Urothelium cell line (cell line): ENCODE results near the gene NHS.
"Not testable (repeated sequence)": the region's sequence is repeated elsewhere in the genome, so short reads cannot be mapped to it uniquely, and the experiment has no call there.

Experiments used
- DNase-seq: peaks from one replicate; pipeline ENCODE4 v3.0.0; 2011; ENCODE audit warnings: low spot score, mixed read lengths
- FAIRE-seq: peaks from 2 replicates; lab custom pipeline; 2011; peaks lifted over from hg19 to GRCh38; lab: Jason Lieb, UNC

NHS gene

DNA sequence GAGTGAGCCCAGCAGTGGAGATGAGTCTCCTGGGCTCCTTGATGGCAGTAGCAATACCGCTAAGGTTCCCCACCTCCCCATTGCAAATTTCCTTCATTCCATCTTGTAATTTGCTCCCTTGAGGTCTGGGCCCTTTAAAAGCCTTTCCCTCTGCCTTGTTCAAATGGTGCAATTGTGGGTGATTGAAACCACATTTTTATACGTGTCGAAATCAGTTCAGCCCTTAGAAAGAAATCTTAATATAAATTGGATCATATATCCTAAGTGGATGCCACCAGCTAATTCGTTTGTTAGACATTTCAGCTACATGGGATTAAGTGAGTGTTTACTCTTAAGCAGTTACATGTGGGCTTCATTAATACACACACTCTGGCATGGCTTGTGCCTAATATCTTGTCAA, 68.6 kb downstream of the NHS start:
- no peak for DNase-seq
- no peak for FAIRE-seq

GRCh38 chrX:17446269-17446668, 71.3 kb downstream of the NHS start:
- DNase-seq, FAIRE-seq: not testable (repeated sequence)

- DNase-seq (no peak), FAIRE-seq (no peak)
These were observed 73.2 kb downstream of the NHS start for GRCh38 chrX:17448188-17448587.

- FAIRE-seq (no peak), DNase-seq (no peak)
These were observed 74.9 kb downstream of the NHS start for GRCh38 chrX:17449866-17450265.

- FAIRE-seq = no peak
- DNase-seq = no peak
These were observed 78.8 kb downstream of the NHS start for GRCh38 chrX:17453788-17454187.

DNA sequence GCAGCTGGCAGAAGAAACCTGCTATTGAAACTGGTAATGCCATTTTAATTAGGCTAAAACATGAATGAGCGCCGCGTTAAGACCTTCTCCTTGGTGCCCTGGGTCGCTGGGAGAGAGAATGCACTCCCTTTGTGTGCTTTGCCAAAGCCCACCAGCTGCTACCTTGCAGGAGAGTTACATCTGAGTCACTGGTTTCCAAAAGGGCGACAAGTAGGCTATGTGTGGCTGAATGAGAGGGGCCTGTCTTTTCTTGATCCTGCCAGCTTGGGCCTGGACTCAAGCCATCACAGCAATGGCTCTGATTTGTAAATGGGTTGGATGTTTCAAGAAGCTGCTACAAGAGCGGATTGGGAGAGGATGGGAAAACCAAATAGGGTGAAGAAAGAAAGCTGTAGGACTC, 81.5 kb downstream of the NHS start:
- no peak for FAIRE-seq
- DNase-seq = no peak

- DNase-seq = no peak
- FAIRE-seq = no peak
These were observed 84.1 kb downstream of the NHS start for GRCh38 chrX:17459008-17459611.

GRCh38 chrX:17459661-17460060, 84.7 kb downstream of the NHS start:
- FAIRE-seq = no peak

GRCh38 chrX:17462881-17463280, 87.9 kb downstream of the NHS start:
- DNase-seq (no peak), FAIRE-seq (no peak)

More at GRCh38 chrX:17459661-17460060, 84.7 kb downstream of the NHS start:
- DNase-seq = no peak

DNA sequence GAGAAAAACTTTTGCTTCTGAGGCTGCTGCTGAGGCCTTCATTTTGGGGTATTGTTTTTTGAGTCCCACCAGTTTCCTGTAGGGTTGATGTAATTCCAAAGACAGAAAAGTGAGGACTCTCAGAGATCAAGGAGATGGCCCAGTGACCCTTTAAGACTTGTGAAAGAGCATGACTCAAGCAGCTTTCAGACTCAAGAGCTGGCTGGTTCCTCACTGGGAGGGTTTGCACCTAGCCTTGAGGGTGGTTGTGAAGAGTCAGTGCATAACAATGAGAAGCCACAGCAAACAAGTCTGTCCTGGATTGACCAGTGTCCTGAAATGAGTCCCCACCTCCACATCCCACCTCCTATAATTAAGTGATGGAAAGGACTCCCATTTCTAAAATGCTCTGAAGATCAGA, 89.2 kb downstream of the NHS start:
- FAIRE-seq (no peak), DNase-seq (no peak)

DNA sequence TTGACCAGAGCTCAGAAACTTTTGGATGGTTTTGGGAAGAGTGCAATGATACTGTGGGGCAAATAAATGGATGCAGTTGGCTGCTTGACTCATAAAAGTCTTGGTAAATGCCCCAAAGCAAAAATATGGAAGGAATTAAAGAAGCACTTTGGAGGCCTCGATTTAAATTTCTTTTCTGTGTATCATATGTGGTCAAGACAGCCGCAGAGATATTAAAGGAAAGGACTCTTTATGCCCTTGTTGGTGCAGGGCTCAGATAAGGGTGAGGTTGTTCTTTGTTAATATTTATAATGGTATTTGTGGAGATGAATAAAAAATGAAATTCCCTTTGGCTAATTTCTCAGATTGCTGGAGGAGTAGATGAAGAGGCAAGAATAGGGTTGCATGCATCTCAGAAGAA, 90.2 kb downstream of the NHS start:
- FAIRE-seq = no peak

GRCh38 chrX:17465802-17466201, 90.8 kb downstream of the NHS start:
- FAIRE-seq (no peak), DNase-seq (no peak)

More for the DNA sequence above, 90.2 kb downstream of the NHS start:
- no peak for DNase-seq

- no peak for FAIRE-seq
- no peak for DNase-seq
These were observed 95.1 kb downstream of the NHS start for GRCh38 chrX:17470136-17470535.

DNA sequence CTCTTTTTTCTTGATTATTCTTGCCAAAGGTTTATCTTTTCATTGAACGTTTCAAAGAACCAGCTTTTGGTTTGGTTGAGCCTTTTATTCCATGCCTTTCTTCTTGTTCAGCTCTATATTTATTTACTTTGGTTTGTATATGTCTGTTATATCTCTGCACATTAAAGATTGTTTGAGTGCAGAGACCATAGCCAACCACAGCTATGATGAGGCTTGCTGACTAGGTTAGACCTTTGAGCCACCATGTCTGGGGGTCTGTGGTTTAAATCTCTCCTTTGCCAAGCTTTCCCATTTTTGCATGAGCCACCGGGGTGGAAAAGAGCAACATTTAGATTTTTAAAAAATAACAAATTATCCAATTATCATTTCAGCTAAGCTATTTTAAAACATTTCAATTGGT, 96.1 kb downstream of the NHS start:
- no peak for FAIRE-seq
- DNase-seq = no peak

- no peak for DNase-seq
- FAIRE-seq = no peak
These were observed 96.9 kb downstream of the NHS start for GRCh38 chrX:17471861-17472260.

GRCh38 chrX:17472424-17472823, 97.4 kb downstream of the NHS start:
- FAIRE-seq (no peak), DNase-seq (no peak)

- FAIRE-seq (no peak), DNase-seq (no peak)
These were observed 98.0 kb downstream of the NHS start for GRCh38 chrX:17473021-17473420.

DNA sequence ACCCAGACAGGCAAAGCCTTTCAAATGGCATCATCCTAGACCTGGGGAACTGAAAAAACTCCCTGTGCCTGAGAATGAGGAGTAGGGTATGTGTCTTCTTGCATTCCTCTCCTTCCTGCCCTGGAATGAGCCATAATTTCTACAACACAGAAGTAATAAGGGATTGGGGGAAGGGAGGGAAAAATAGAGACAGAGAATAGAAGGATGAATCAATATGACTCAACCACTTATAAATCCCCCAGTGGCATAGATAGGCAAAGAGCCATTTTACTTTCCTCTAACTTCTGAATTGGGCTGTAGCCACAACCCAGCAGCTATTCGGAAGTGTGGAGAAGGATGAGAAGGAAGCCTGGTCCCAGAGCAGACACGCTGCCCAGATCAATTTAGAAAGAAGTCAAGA, 99.9 kb downstream of the NHS start:
- FAIRE-seq = no peak
- DNase-seq = peak; percentile 2

- FAIRE-seq = no peak
- DNase-seq = no peak
These were observed 100.6 kb downstream of the NHS start for GRCh38 chrX:17475449-17476217.

DNA sequence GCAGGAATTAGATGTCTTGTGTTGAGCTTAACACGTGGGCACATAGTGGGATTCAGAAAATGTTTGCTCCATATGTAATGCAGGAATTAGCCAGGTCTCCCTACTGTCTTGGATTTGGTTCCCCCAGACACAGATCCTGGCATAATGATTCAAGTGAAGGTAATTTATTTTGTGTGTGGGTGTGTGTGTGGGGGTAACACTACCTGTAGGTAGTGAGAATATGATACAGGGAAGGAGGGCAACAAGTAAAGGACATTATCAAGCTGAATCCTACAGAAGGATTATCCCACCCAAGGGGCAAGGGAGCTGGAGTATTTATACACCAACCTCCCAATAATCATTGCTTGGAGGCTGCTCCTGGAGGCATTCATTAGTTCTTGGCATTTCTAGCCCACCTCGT, 101.4 kb downstream of the NHS start:
- FAIRE-seq (no peak), DNase-seq (no peak)

GRCh38 chrX:17481086-17481485, 106.1 kb downstream of the NHS start:
- FAIRE-seq (no peak), DNase-seq (no peak)

DNA sequence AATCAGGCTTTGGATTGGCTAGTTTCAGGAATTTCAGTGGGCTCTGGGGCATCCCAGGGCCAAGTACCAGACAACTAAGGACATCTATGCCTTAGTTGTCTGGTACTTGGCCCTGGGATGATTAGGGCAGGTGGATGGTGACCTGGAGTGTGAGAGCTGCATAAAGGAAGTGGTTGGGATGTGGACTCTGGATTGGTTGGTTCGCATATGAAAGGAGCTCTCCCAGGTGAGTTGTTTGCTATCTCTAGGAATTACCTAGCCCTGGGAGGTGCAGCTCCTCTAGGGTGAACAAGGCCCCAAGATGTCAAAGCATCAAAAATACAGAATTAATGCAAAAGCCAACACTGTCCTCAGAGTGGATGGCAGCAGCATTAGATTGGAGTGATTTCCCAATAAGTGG, 109.6 kb downstream of the NHS start:
- DNase-seq (no peak), FAIRE-seq (no peak)

DNA sequence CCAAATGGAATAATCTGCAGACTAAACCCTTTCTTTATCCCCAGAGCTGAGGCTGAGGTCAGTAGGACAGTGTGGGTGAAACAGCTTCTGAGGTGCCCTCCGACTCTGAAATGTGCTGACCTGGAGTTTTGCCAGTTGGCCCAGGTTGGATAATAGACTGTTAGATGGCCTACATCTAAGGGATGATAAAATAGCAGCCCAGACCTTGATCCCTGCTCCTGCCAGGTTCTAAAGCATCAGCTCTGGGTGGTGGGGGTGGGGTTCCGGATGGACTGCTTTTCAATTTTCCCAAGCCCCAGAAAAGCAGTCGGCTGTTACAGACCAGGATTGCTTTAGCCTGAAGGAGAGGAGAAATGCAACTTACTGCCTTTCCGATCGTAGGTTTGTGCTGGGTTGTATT, 110.4 kb downstream of the NHS start:
- no peak for FAIRE-seq
- DNase-seq = no peak
